ENCODE results near the gene SRPK3.

The SRPK3 gene

DNA sequence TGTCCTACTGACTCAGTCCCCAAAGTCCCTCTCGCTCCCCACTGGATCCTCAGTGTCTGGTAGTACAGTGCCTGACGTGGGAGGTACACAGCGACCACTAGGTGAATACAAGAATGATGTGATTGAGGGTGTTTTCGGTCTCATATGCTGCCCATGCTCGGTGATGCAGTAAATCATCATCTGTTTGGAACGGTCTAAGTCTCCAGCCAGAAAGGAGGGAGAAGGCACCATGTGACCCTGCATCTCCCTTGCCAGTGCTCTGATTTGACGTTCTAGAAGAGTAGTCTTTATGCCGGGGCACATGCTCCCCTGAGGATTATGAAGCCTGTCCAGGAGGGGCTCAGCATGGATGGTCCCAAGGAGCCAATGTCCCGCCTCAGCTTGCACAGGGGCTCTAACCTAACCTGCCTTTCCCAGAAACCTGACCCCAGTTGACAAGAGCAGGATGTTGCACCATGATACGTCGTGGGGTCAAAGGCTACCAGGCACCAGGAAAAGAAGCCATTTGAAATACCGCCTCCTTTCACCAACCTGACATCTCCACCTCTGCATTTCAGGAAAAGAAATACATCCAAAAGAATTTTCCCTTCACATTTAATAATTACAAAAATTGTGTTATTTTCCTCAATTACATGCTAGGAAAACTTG lies 30.6 kb upstream of the SRPK3 start:
- TF ChIP-seq, protein P1, sequence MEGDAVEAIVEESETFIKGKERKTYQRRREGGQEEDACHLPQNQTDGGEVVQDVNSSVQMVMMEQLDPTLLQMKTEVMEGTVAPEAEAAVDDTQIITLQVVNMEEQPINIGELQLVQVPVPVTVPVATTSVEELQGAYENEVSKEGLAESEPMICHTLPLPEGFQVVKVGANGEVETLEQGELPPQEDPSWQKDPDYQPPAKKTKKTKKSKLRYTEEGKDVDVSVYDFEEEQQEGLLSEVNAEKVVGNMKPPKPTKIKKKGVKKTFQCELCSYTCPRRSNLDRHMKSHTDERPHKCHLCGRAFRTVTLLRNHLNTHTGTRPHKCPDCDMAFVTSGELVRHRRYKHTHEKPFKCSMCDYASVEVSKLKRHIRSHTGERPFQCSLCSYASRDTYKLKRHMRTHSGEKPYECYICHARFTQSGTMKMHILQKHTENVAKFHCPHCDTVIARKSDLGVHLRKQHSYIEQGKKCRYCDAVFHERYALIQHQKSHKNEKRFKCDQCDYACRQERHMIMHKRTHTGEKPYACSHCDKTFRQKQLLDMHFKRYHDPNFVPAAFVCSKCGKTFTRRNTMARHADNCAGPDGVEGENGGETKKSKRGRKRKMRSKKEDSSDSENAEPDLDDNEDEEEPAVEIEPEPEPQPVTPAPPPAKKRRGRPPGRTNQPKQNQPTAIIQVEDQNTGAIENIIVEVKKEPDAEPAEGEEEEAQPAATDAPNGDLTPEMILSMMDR (conservative IDR thresholded peaks at IDR 0.05; ENCODE audit: control insufficient read depth, insufficient read depth, low read depth, low read length), result no peak
- no peak overlapping the region for H3K4me3 ChIP-seq (ENCODE audit: control insufficient read depth, low read depth, low read length)
- DNase-seq (ENCODE audit: low read depth), result no peak

DNA sequence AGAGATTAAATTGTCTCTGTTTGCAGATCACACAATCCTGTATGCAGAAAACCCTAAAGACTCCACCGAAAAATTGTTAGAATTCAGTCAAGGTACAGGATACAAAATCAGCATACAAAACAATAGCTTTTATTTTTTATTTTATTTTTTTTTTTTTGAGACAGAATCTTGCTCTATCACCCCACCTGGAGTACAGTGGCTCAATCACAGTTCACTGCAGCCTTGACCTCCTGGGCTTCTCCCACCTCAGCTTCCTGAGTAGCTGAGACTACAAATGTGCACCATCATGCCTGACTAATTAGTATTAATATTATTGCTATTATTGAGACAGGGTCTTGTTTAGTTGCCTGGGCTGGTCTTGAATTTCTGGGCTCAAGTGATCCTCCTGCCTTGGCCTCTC lies 25.7 kb upstream of the SRPK3 start:
- no peak for DNase-seq (ENCODE audit: low read depth)
- TF ChIP-seq, protein P1 (conservative IDR thresholded peaks at IDR 0.05; ENCODE audit: control insufficient read depth, insufficient read depth, low read depth, low read length), result no peak
- H3K4me3 ChIP-seq (ENCODE audit: control insufficient read depth, low read depth, low read length), result no peak overlapping the region

DNA sequence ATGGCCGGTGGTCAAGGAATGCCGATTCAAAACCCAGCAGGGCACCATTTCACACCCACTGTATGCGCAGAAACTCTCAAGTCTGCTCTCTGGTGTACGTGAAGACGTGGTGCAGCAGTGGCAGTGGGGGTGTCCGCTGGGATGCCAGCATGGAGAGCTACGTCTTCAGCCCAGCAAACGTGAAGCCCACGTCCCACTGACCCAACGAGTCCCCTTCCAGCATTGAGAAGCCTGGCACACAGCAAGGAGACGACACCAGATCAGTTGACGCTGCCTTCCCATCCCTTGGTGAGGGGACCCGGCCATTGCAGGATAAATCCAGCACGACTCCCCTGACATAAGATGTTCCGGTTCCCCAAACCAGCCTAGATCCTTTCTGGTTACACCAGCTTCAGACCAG lies 19.0 kb upstream of the SRPK3 start:
- no peak for DNase-seq (ENCODE audit: low read depth)
- TF ChIP-seq, protein P1 (conservative IDR thresholded peaks at IDR 0.05; ENCODE audit: control insufficient read depth, insufficient read depth, low read depth, low read length), result no peak
- H3K4me3 ChIP-seq (ENCODE audit: control insufficient read depth, low read depth, low read length), result no peak overlapping the region

DNA sequence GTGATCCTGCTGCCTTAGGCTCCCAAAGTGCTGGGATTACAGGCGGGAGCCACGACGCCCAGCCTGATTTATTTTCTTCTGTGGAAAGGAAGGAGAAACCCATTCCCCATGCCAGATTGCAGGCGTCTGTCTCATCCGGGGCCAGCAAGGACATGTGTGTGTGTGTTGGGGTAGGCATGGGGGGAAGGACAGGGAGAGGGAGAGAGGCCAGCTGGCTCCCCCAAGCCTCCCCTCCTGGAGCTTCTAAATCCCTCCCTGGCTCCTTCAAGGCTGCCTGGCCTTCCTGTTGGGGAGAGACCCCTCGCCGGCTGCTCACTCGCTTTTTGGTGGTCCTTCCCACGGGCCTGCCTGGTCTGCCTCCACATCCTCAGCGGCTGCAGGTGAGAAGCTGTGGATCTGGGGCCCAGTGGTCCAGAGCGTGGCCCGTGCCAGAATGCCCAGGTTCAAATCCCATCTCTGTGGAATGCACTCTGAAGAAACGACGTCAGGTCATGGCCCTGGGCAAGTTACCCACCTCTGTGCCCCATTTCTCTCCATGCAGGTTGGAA lies 18.1 kb upstream of the SRPK3 start:
- no peak overlapping the region for H3K4me3 ChIP-seq (ENCODE audit: control insufficient read depth, low read depth, low read length)
- no peak for DNase-seq (ENCODE audit: low read depth)
- TF ChIP-seq, protein P1 (conservative IDR thresholded peaks at IDR 0.05; ENCODE audit: control insufficient read depth, insufficient read depth, low read depth, low read length), result no peak

DNA sequence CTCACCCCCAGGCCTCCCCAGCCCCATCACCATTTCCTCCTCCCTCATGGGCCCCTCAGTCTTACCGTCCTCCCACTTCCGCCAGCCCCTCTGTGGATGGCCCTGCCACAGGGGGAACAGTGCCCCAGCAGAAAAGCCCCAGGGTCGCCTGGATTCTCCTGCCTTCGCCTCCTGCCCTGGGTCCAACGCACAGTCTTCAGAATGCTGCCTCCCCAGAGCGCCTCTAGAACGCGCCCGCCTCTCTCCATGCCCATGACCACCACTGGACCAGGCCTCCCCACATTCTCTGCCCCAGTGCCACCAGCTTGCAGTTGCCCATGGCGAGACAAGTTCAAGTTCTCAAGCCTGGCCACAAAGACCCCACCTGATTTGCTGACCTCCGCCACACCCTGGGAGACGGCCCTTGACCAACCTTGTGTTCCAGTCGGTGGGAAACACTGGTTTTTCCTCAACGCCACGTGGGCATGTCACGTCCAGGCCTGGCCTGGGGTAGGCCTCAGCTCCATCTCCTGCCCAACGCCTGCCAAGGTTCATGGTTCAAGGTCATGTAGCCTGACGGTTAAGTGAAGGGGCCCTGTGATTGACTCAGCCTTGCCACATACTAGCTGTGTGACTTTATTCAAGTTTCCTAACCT lies 17.4 kb upstream of the SRPK3 start:
- DNase-seq (ENCODE audit: low read depth), result no peak
- no peak overlapping the region for H3K4me3 ChIP-seq (ENCODE audit: control insufficient read depth, low read depth, low read length)
- TF ChIP-seq, protein P1 (conservative IDR thresholded peaks at IDR 0.05; ENCODE audit: control insufficient read depth, insufficient read depth, low read depth, low read length), result no peak

DNA sequence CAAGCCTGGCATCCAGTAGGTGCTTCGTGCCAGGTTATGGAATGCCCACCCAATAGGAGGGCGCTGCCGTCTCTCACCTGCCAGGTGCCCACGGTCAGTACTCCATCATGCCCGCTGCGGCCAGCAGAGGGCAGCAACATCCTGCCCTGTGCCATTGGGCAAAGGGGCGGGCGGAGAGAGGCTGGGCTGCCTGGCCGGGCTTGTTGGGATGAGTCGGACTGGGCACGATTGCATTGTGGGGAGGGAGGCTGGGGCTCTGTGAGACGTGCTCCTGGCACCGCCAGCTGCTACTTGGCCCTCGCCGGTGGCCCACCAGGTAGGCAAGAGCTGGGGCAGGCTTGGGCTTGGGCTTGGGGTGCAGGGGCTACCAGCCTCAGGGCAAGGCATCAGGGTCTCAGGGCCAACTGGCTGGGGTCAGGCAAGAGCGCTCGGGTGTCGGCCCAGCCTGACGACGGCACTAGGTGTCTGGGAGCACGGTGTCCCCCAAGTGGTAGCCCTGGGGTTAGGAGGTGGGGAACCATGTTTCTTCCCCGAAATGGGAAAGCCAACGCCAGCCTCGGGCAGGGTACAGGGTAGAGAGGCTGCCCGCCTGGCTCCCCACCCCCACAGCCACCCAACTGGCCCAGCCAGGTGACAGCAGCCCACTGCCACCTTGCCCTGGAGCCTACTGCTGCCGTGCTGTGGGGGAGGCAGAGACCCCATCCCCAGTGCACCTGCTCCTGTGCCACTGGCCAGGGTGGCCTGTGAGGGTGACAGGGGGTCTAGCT lies 16.7 kb upstream of the SRPK3 start, which contains the start of gene PLXNB3:
PLXNB3 (plus strand) TSS at position 261 of the 767 bp plus-strand sequence. CDS start 1,287 bp downstream, outside the sequence.
- H3K4me3 ChIP-seq (ENCODE audit: control insufficient read depth, low read depth, low read length), result peak within 1 kb of the TSS; percentile 43
- DNase-seq (ENCODE audit: low read depth), result peak; percentile 62
- TF ChIP-seq, protein P1 (conservative IDR thresholded peaks at IDR 0.05; ENCODE audit: control insufficient read depth, insufficient read depth, low read depth, low read length), result peak; percentile 69

Data from fibroblast of mammary gland (primary cell).